Esophagus muscularis mucosa (tissue), 4 donors: ENCODE measurements around the gene FNTB. TPM values are rescaled to one million over a fixed set of nuclear protein-coding genes. Genes with fewer than 3 reads are reported as not detected.

Experiments used
- DNase-seq: peaks from one replicate; pipeline ENCODE4 v3.0.0-alpha.2; 2017; ENCODE audit errors: extremely low spot score
- H3K27ac ChIP-seq, 4 donors: fragments of 200-600 bp; sonication (generic); replicated peaks in 1 of 4; 1 replicate in 3 of 4; 2 replicates in 1 of 4; pipeline ENCODE4 v1.5.1; 2016 to 2019; ENCODE audit warnings: mild to moderate bottlenecking in 1 of 4
- H3K27me3 ChIP-seq, 4 donors: fragments of 200-600 bp; sonication (generic); one replicate each; pipeline versions ENCODE4 v1.5.1 to v1.6.0; 2016 to 2019
- H3K36me3 ChIP-seq, 4 donors: fragments of 200-600 bp; sonication (generic); one replicate each; pipeline ENCODE4 v1.5.1; 2016 to 2019
- H3K4me1 ChIP-seq, 4 donors: fragments of 200-600 bp; sonication (generic); one replicate each; pipeline ENCODE4 v1.5.1; 2016 to 2019
- H3K4me3 ChIP-seq, 4 donors: fragments of 200-600 bp; sonication (generic); 1 replicate in 2 of 4; 2 replicates in 2 of 4; pipeline ENCODE4 v1.5.1; 2016 to 2019; ENCODE audit warnings: mild to moderate bottlenecking in 4 of 4, moderate library complexity in 1 of 4
- H3K9me3 ChIP-seq, 4 donors: fragments of 200-600 bp; sonication (generic); 1 replicate in 3 of 4; 2 replicates in 1 of 4; pipeline ENCODE4 v1.5.1; 2016 to 2019
- CTCF ChIP-seq, 3 experiments: fragments of 200-600 bp in 2 of 3; fragments of 450-650 bp in 1 of 3; sonication (generic) in 2 of 3; IDR thresholded peaks; one replicate each; pipeline ENCODE4 v1.5.1; 2017 to 2019; ENCODE audit warnings: antibody characterized with exemption in 3 of 3, mild to moderate bottlenecking in 2 of 3, moderate library complexity in 1 of 3
- EP300 ChIP-seq: sonication (generic); formaldehyde crosslinking; IDR thresholded peaks from one replicate; pipeline ENCODE4 v1.6.1; 2017; ENCODE audit warnings: antibody characterized with exemption
- POLR2A ChIP-seq: fragments of 450-650 bp; IDR thresholded peaks from one replicate; pipeline ENCODE4 v1.6.1; 2017; ENCODE audit warnings: antibody characterized with exemption, moderate library complexity, mild to moderate bottlenecking, low read depth
- POLR2AphosphoS5 ChIP-seq, 2 donors: sonication (generic); formaldehyde crosslinking; IDR thresholded peaks; one replicate each; pipeline ENCODE4 v1.6.1; 2017; ENCODE audit warnings: antibody characterized with exemption in 2 of 2
- WGBS: methylation state at CpG from one replicate; pipeline ENCODE4 v1.1.5; 2018; 5-methylcytosine and 5-hydroxymethylcytosine counted together
- intact Hi-C: fragments of 100-400 bp; cut with DNase I; formaldehyde crosslinking; loops from one replicate; pipeline ENCODE4 v1.15.1; 2023
- total RNA-seq, 4 donors: library from RNA; depleted of rRNA; stranded (reverse); fragments of >200 nt; gene quantifications; one replicate each; pipeline versions ENCODE4 v1.1.0 to v1.2.1, GENCODE V29; 2016

The FNTB gene
- total RNA-seq, 4 donors from 2014 or later: 10.3 to 20.7 (median 15.5) TPM

GRCh38 chr14:65041434-65041915 is 54.8 kb downstream of the FNTB start:
- H3K4me1 ChIP-seq: no peaks in the 10 kb centered on the region
- H3K4me3 ChIP-seq: no peak overlapping the region
- WGBS: 97% methylated on average over 6 of the region's 7 CpGs
- no peak for DNase-seq
- intact Hi-C loops: no loop called here
- no peak for TF ChIP-seq POLR2A
- TF ChIP-seq POLR2AphosphoS5 (IDR thresholded peaks at IDR 0.05): no peak
- TF ChIP-seq CTCF (IDR thresholded peaks at IDR 0.05): no peak
- TF ChIP-seq EP300: no peak
- no peak overlapping the region for H3K27ac ChIP-seq
- H3K27me3 ChIP-seq: no peaks in the 10 kb centered on the region
- peaks cover 21 to 52% (median 34%) of the 10 kb centered on the region in 4 donors for H3K36me3 ChIP-seq
- no peaks in the 10 kb centered on the region for H3K9me3 ChIP-seq

GRCh38 chr14:65042296-65042695 is 55.6 kb downstream of the FNTB start:
- no peak overlapping the region for H3K4me3 ChIP-seq
- peaks cover 21 to 52% (median 34%) of the 10 kb centered on the region in 4 donors for H3K36me3 ChIP-seq
- WGBS: 94% methylated on average over 3 of the region's 3 CpGs
- intact Hi-C loops: no loop called here
- no peak overlapping the region for H3K27ac ChIP-seq
- H3K9me3 ChIP-seq: no peaks in the 10 kb centered on the region
- TF ChIP-seq POLR2AphosphoS5 (IDR thresholded peaks at IDR 0.05) (no peak), CTCF (IDR thresholded peaks at IDR 0.05) (no peak), POLR2A (no peak), EP300 (no peak)
- no peaks in the 10 kb centered on the region for H3K27me3 ChIP-seq
- H3K4me1 ChIP-seq: peaks cover 0 to under 1% (median under 1%) of the 10 kb centered on the region in 4 donors
- no peak for DNase-seq

DNA sequence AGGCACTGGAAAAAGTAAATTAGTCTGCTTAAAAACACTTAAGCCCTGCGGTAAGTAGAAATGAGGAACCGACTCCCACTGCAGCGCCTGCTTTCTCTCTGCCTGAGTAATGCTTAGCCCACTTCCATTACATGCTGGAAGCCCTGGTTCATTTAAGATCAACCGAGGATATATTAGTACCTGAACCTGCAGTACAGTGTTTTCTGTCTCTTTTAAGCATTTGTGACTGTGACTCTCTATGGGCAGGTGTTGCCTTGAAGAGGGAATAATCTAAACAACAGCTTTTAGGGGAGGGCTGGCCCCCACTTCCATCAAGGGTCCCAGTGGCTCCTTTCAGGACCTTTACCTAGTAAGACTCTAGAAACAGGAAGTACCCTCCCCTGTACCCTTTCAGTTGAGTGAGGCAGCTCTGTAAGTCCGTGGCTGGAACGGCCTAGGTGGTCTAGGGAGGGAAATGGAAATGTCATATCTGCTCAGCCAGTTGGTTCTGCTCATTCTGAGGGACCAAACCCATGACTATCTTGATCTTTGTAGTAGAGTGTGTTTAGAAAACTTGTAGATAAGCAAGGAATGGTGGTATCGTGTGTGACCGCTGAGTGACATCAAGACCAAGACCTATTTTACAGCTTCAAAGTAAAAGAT is 56.2 kb downstream of the FNTB start:
- no peak for DNase-seq
- Histone ChIP-seq H3K4me1 (peaks cover 4 to 7% (median 6%) of the 10 kb centered on the region in 4 donors), H3K36me3 (peaks cover 21 to 52% (median 34%) of the 10 kb centered on the region in 4 donors), H3K27ac (no peak overlapping the region), H3K4me3 (no peak overlapping the region), H3K27me3 (no peaks in the 10 kb centered on the region), H3K9me3 (no peaks in the 10 kb centered on the region)
- intact Hi-C loops: no loop called here
- TF ChIP-seq CTCF (IDR thresholded peaks at IDR 0.05) (no peak), POLR2AphosphoS5 (IDR thresholded peaks at IDR 0.05) (no peak), POLR2A (no peak)
- WGBS: 66% methylated on average over 8 of the region's 8 CpGs

- peaks cover 4 to 12% (median 10%) of the 10 kb centered on the region in 4 donors for H3K4me1 ChIP-seq
- TF ChIP-seq CTCF (IDR thresholded peaks at IDR 0.05) (no peak), EP300 (no peak), POLR2AphosphoS5 (IDR thresholded peaks at IDR 0.05) (no peak)
- intact Hi-C loops: no loop called here
- no peaks in the 10 kb centered on the region for H3K27me3 ChIP-seq
- DNase-seq: no peak
- H3K27ac ChIP-seq: no peak overlapping the region
- WGBS: 75% methylated on average over 8 of the region's 12 CpGs
- no peaks in the 10 kb centered on the region for H3K9me3 ChIP-seq
- H3K36me3 ChIP-seq: peaks cover 21 to 57% (median 34%) of the 10 kb centered on the region in 4 donors
- no peak overlapping the region for H3K4me3 ChIP-seq
Measured at GRCh38 chr14:65043893-65044595, 57.3 kb downstream of the FNTB start.
